Stimulated activated CD4-positive, alpha-beta T cell treated with anti-CD3 and anti-CD28 coated beads, TNF-alpha, amount 100 ng/mL, for 1 hour (primary cell): ENCODE measurements around the gene PDLIM3.
"Not testable (repeated sequence)": the region's sequence is repeated elsewhere in the genome, so short reads cannot be mapped to it uniquely, and the experiment has no call there.

ENCODE experiments used
- DNase-seq, 3 donors: peaks; one replicate each; pipeline ENCODE4 v3.0.0-alpha.2; 2020; ENCODE audit warnings: low read depth in 3 of 3, low spot score in 1 of 3

PDLIM3 gene, protein sequence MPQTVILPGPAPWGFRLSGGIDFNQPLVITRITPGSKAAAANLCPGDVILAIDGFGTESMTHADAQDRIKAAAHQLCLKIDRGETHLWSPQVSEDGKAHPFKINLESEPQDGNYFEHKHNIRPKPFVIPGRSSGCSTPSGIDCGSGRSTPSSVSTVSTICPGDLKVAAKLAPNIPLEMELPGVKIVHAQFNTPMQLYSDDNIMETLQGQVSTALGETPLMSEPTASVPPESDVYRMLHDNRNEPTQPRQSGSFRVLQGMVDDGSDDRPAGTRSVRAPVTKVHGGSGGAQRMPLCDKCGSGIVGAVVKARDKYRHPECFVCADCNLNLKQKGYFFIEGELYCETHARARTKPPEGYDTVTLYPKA

DNA sequence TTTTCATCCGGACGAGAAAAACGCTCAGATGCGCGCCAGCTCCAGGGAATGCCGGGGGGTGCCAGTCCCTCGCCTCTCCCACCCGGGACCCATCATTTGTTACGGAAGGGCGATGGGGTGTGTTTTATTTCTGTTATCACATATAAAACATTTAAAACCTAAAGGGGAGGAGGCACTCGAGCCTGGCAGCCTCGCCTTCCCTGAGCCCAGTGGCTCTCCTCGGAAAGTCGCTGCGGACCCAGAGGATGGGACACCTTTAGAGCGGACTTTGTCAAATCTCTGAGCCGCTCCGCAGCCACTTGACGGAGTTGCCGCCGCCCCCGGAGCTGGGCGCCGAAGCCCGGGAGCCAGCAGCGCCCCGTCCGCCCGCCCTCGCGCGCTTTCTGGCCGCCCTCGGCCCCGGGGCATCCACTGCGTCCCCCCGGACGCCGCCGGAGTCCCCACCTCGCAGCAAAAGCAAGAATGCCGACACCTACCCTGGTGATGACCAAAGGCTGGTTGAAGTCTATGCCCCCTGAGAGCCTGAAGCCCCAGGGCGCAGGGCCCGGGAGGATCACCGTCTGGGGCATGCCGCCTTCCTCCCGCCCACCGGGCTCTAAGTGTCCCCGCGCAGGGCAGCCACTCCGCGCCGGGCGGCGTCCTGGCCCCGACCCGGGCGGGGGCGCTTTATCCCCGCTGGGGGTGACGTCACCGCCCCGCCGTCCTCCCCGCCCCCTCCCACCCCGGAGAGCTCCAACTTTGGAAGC, at the start of gene PDLIM3:
Gene PDLIM3, minus strand, starts transcription at position 642 of the 746 bp plus-strand sequence. Its CDS starts 73 bp downstream, at position 569.
- no peak for DNase-seq

DNA sequence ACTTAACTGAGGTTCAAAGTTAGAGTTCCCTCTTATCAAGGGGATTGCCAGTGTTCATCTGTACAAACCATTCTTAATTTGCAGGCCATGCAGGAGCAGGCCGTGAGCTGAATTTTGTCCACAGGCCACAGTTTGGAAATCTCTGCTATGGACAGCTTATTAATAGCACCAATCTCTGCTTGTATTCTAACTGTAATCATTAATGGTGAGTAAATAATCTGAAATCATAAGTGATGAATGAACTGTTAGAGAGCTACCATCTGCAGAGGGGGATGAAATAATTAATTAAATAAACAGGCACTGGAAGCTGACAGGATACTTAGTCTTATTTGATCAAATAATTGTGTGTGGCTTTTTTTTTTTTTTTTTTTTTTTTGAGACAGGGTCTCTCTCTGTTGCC, 48.5 kb upstream of the PDLIM3 start:
- DNase-seq: no peak

- no peak for DNase-seq
Measured at GRCh38 chr4:185582651-185583400, 47.5 kb upstream of the PDLIM3 start.

- no peak for DNase-seq
Measured at GRCh38 chr4:185580699-185581098, 45.4 kb upstream of the PDLIM3 start.

DNA sequence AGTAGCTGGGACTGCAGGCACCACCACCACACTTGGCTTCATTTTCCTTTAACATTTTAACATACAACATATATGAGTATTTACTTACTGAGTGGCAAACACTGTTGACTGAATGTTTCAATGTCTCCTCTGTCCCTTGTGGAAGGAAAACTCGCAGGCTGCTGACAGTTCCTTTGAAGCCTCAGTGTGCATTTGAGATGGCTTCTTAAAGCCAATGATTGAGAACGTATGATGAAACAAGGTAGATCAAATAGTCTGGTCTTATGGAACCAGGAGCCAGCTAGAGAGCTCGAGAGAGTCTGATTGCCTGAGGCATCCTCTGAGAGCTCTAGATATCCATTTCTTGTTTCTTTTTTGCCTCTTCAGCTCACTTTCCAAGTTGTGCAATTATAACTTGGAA, 43.0 kb upstream of the PDLIM3 start:
- no peak for DNase-seq

DNA sequence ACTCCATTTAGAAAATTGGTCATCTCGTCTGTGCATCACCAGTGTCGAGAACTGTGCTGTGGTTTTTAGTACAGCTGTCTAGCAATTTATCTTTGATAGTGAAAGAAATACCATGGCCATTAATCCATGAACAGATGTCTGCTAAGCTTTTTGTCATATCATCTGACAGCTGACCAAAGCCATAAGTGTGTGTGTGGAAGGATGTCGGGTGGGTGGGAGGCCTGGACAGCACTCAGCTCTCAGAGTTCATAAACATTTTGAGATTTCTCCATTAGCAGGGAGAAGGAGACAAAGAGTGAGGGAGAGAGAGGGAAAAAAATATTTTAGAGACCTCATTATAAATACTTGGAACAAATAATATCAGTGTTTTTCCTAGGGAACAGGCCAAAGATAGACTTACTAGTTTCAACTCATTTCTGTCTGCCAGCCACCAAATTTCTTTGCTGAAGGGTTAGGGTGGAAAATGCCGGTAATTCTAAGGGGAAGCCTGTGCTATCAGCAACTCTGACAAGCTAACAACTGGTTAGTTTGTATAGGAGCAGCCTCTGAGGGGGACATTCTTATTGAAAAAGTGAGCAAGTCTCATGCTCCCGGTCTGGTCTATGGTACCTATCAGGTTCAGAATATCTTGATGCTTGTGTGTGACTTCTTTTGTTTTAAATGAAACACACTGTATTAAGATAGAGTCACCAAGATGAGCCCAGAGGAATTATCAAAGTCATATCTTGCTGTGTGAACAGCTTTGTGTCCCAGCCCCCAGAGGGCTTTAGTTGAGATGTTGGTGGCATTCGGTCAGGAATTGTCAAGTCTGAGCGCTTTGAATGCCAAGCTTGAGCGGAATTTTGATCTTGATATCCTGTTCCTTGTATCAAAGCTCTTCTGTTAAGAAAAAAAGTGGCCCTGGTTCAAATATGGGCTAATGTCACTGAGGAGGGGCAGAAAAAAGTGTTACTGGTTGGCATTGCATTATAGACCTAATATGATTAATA, 41.9 kb upstream of the PDLIM3 start:
- no peak for DNase-seq

- DNase-seq: no peak
Measured at GRCh38 chr4:185576314-185576961, 41.1 kb upstream of the PDLIM3 start.

DNA sequence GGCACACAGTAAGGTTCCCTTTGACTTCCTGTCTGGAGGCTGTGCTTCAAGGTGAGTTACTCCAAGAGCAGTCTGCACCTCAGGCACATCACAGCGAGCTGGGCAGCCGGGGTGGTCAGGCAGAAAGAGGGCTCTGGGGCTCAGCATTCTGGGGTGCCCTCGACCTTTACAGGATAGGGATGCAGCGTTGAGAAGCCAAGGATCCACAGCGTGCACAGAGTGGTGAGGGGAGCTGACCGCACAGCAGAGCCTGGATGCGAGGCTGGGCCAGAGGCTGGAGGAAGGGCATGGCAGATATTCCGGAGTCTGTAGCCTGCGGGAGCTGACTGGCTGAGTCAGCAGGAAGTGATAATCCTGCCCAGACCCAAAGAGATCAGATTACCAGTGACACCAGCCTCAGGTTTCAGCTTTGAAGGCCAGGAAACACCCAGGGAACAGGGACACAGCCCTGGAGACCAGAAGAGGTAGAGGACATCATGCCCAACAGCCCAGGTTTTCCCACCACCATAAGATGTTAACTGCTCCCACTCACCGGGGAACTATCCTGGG, 38.4 kb upstream of the PDLIM3 start:
- no peak for DNase-seq

GRCh38 chr4:185570727-185571126, 35.4 kb upstream of the PDLIM3 start:
- no peak for DNase-seq

DNA sequence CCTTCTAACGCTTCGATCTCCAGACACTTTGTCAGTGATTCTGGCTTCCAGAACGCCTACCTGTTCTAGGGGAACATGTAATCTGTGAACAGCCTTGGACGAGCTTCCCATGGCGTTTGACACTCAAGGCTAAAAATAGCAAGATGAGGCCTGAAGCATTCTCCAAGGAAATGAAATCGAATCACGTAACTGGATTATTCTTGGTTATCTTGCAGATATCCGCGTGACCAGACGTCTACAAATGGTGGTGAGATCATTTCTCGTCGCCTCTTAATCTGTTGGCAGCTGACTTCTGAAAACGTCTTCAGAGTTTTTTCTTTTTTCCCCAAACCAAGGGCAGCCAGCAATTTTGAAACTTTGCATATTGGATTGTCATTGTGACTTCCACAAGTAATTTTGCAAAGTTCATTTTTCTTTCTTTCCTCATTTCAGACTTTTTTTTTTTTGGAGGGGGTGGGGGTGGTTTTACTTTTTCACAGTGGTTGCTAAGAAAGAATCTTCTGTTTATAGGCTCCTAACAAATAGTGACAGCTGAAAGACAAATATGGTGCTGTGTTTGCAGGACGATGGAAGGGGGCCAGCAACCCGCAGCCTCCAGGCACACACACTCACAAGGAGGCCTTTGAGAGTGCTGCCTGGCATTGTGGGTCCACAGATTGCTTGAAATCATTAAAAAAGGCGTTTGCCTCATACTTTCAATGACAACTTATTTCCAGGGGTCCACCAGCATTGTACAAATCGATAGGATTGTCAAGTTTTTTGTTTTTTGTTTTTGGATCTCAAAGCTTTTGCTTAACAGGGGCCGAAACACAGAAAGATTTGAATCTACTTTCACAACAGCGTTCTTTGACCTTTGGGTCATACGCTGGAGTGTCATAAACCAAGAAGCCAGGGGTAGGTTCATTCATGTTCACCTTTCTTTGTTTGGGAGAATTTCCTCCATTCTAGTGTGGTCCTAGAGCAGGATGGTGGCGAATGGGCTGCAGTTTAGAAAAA, 32.4 kb upstream of the PDLIM3 start:
- DNase-seq: no peak

GRCh38 chr4:185566972-185567371, 31.7 kb upstream of the PDLIM3 start:
- no peak for DNase-seq

GRCh38 chr4:185566425-185566824, 31.1 kb upstream of the PDLIM3 start:
- no peak for DNase-seq

- DNase-seq: no peak
Measured at GRCh38 chr4:185565696-185566095, 30.4 kb upstream of the PDLIM3 start.

- no peak for DNase-seq
Measured at GRCh38 chr4:185564349-185564748, 29.0 kb upstream of the PDLIM3 start.

DNA sequence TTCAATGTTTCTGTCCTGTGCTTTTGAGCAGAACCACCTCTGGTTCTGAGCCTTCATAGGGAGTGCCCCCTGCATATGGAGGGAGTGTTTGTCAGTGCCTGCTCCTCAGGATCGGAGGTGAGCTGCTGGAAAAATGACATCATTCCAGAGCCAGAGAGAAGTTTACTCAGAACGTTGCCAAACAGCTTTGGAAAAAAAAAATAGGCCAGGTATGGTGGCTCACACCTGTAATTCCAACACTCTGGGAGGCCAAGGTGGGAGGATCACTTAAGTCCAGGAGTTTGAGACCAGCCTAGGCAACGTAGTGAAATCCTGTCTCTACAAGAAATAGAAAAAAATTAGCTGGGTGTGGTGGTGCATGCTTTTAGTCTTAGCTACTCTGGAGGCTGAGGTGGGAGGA, 27.2 kb upstream of the PDLIM3 start:
- DNase-seq: no peak

DNA sequence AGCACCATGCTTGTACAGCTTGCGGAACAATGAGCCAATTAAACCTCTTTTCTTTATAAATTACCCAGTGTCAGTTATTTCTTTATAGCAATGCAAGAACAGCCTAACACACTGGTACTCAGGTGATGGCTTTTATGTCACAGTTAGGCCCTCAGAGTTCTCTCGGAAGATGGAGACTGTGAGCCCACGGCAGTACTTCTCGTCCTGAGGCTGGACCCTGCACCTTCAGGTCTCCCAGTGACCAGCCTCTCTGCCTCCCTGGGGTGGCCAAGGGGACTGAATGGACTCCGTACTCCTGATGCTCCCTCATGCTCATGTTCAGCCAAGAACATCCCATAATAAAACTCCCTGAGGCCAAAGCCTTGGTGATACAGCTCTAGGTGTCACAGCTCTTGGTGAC, 25.0 kb upstream of the PDLIM3 start:
- no peak for DNase-seq

DNA sequence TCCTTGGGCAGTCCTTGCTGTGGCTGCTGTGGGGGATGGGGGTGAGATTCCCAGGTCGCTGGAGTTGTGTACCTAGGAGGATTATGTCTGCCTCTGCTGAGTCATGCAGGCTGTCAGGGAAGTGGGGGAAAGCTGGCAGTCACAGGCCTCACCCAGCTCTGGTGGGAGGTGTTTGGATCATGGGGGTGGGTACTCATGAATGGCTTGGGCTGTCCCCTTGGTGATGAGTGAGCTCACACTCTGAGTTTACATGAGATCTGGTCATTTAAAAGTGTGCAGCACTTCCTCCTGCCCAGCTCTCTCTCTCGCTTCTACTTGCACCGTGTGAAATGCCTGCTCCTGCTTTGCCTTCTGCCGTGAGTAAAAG, 24.6 kb upstream of the PDLIM3 start:
- no peak for DNase-seq

- not testable (repeated sequence) for DNase-seq
Measured at GRCh38 chr4:185559251-185559914, 24.1 kb upstream of the PDLIM3 start.
